Endothelial cell of umbilical vein (primary cell): ENCODE results near the gene SLC12A7. TPM values are rescaled to one million over a fixed set of nuclear protein-coding genes. Genes with fewer than 3 reads are reported as not detected.

ENCODE experiments used
- BruUV-seq: library from RNA; stranded (reverse); fragments of 400-500 nt; replicated peaks from 2 replicates; lab custom pipeline; 2021; lab: Mats Ljungman, UMichigan
- CTCF ChIA-PET: fragments of 300-600, 350-600 bp; sonication (Branson Sonifier 250); formaldehyde crosslinking; loops from one replicate; lab custom pipeline; 2021; ENCODE audit warnings: antibody characterized with exemption, inconsistent platforms; lab: Charles Lee
- POLR2A ChIA-PET: fragments of 300-600, 350-600 bp; sonication (Branson Sonifier 250); formaldehyde crosslinking; loops from one replicate; lab custom pipeline; 2021; ENCODE audit warnings: antibody characterized with exemption, inconsistent platforms; lab: Charles Lee
- DNase-seq: peaks from one replicate; pipeline ENCODE4 v3.0.0-alpha.2; 2011; ENCODE audit warnings: low read depth, low spot score
- FAIRE-seq: peaks from 2 replicates; lab custom pipeline; 2011; peaks lifted over from hg19 to GRCh38; lab: Jason Lieb, UNC
- H2AFZ ChIP-seq: 2 replicates; pipeline ENCODE4 v1.6.0; 2012; ENCODE audit warnings: low read depth, low read length, control low read depth, inconsistent platforms
- H3K27ac ChIP-seq: 2 replicates; pipeline ENCODE4 v1.5.1; 2011; ENCODE audit warnings: low read depth, mild to moderate bottlenecking, control low read depth, low read length, moderate library complexity; ENCODE audit not compliant: insufficient read depth
- H3K27me3 ChIP-seq, 2 experiments: 2 replicates each; pipeline versions ENCODE4 v1.6.0 to v1.6.1; 2011; ENCODE audit warnings: low read length in 2 of 2, mixed read lengths in 1 of 2; ENCODE audit not compliant: control insufficient read depth in 2 of 2, insufficient read depth in 2 of 2
- H3K36me3 ChIP-seq, 2 experiments: 2 replicates in 1 of 2; 3 replicates in 1 of 2; pipeline ENCODE4 v1.5.1; 2011; ENCODE audit warnings: low read length in 2 of 2, mild to moderate bottlenecking in 1 of 2, moderate library complexity in 1 of 2; ENCODE audit not compliant: control insufficient read depth in 2 of 2, insufficient read depth in 2 of 2; ENCODE audit errors: extremely low read depth in 1 of 2
- H3K4me1 ChIP-seq: 3 replicates; pipeline ENCODE4 v1.5.1; 2011; ENCODE audit warnings: mild to moderate bottlenecking, low read length; ENCODE audit not compliant: control insufficient read depth, insufficient read depth; ENCODE audit errors: extremely low read depth
- H3K4me2 ChIP-seq: 2 replicates; pipeline ENCODE4 v1.6.1; 2011; ENCODE audit warnings: low read length, control low read depth, mixed read lengths; ENCODE audit not compliant: insufficient read depth
- H3K4me3 ChIP-seq, 3 experiments: fragments of 200-600 bp in 1 of 3; sonication (generic), shearing (Covaris generic) in 1 of 3; replicated peaks in 1 of 3; 2 replicates each; pipeline ENCODE4 v1.5.1; 2011 to 2016; ENCODE audit warnings: control low read depth in 3 of 3, low read length in 3 of 3, mild to moderate bottlenecking in 2 of 3, inconsistent platforms in 1 of 3, low read depth in 1 of 3, moderate library complexity in 1 of 3; ENCODE audit not compliant: insufficient read depth in 1 of 3
- H3K79me2 ChIP-seq: 2 replicates; pipeline ENCODE4 v1.6.0; 2012; ENCODE audit warnings: low read length, inconsistent platforms; ENCODE audit not compliant: control insufficient read depth, insufficient read depth
- H3K9ac ChIP-seq: replicated peaks from 2 replicates; pipeline ENCODE3; 2011; ENCODE audit warnings: low read length, control low read depth; ENCODE audit not compliant: insufficient read depth; ENCODE audit errors: extremely low read depth
- H3K9me1 ChIP-seq: replicated peaks from 3 replicates; pipeline ENCODE4 v1.6.0; 2011; ENCODE audit warnings: mild to moderate bottlenecking, low read length; ENCODE audit not compliant: control insufficient read depth, insufficient read depth; ENCODE audit errors: extremely low read depth
- H3K9me3 ChIP-seq: replicated peaks from 2 replicates; pipeline ENCODE4 v1.5.1; 2012; ENCODE audit warnings: low read length, inconsistent platforms; ENCODE audit not compliant: control insufficient read depth, insufficient read depth
- H4K20me1 ChIP-seq: replicated peaks from 2 replicates; pipeline ENCODE3; 2011; ENCODE audit warnings: mild to moderate bottlenecking, low read length; ENCODE audit not compliant: control insufficient read depth, insufficient read depth; ENCODE audit errors: extremely low read depth
- EZH2 ChIP-seq: IDR thresholded peaks from 2 replicates; pipeline ENCODE4 v1.6.1; 2012; ENCODE audit warnings: borderline replicate concordance, low read depth, mild to moderate bottlenecking, moderate library complexity, low read length, inconsistent platforms; ENCODE audit not compliant: severe bottlenecking
- FOS ChIP-seq: IDR thresholded peaks from 2 replicates; pipeline ENCODE4 v1.6.1; 2011; ENCODE audit warnings: mild to moderate bottlenecking, low read length, moderate library complexity, borderline replicate concordance; ENCODE audit not compliant: insufficient read depth
- GATA2 ChIP-seq: IDR thresholded peaks from 2 replicates; pipeline ENCODE4 v1.7.0; 2011; ENCODE audit warnings: low read depth, mild to moderate bottlenecking, moderate library complexity, mixed read lengths, low read length; ENCODE audit not compliant: insufficient read length, insufficient read depth
- JUN ChIP-seq: IDR thresholded peaks from 2 replicates; pipeline ENCODE4 v1.6.1; 2011; ENCODE audit warnings: borderline replicate concordance, low read depth; ENCODE audit not compliant: insufficient read length, insufficient read depth
- MYC ChIP-seq: IDR thresholded peaks from one replicate; pipeline ENCODE4 v1.6.1; 2011; ENCODE audit warnings: mild to moderate bottlenecking, low read depth, low read length
- POLR2A ChIP-seq: IDR thresholded peaks from 2 replicates; pipeline ENCODE4 v1.6.1; 2012; ENCODE audit warnings: low read depth, mild to moderate bottlenecking, control low read depth, low read length
- POLR2AphosphoS5 ChIP-seq: IDR thresholded peaks from 2 replicates; pipeline ENCODE4 v1.6.1; 2012; ENCODE audit warnings: low read depth, mild to moderate bottlenecking, control low read depth, low read length, moderate library complexity; ENCODE audit not compliant: insufficient read depth
- dilution Hi-C: fragments of 300-500 bp; cut with MboI; formaldehyde crosslinking; loops from one replicate; pipeline ENCODE4 v1.15.0; 2019; ENCODE audit warnings: low sequenced_read_pairs; ENCODE audit not compliant: extremely low pct_ligation_motif_present
- intact Hi-C: fragments of 100-400 bp; cut with micrococcal nuclease; formaldehyde crosslinking; loops from one replicate; pipeline ENCODE4 v1.10.0; 2022
- polyA plus RNA-seq, 4 experiments: library from polyadenylated mRNA; depleted of rRNA in 3 of 4; stranded (reverse) in 3 of 4; unstranded in 1 of 4; fragments of >200 nt; gene quantifications; 2 replicates each; pipeline versions ENCODE4 v1.2.1 to v1.2.3, GENCODE V29; 2011 to 2012; ENCODE audit warnings: missing spikeins in 1 of 4
- total RNA-seq: library from RNA; stranded (reverse); gene quantifications from 2 replicates; pipeline ENCODE4 v1.2.3, GENCODE V29; 2021
- TF ChIP-seq, protein P1 (sequence below), 2 donors: IDR thresholded peaks; 1 replicate in 1 of 2; 2 replicates in 1 of 2; pipeline ENCODE4 v1.5.1; 2011; ENCODE audit warnings: low read length in 2 of 2, mild to moderate bottlenecking in 2 of 2, moderate library complexity in 2 of 2, control low read depth in 1 of 2, inconsistent platforms in 1 of 2, low read depth in 1 of 2; ENCODE audit not compliant: insufficient read depth in 1 of 2; ENCODE audit errors: extremely low read depth in 1 of 2
- TF ChIP-seq, protein P2 (sequence below): IDR thresholded peaks from 2 replicates; pipeline ENCODE4 v1.6.1; 2011; ENCODE audit not compliant: insufficient read depth, insufficient read length

SLC12A7 gene
- total and polyA plus RNA-seq, 2 donors (not counting 3 experiments of a cell fraction or from before 2014, with no cell fraction given): 16.4 to 38.8 TPM

DNA sequence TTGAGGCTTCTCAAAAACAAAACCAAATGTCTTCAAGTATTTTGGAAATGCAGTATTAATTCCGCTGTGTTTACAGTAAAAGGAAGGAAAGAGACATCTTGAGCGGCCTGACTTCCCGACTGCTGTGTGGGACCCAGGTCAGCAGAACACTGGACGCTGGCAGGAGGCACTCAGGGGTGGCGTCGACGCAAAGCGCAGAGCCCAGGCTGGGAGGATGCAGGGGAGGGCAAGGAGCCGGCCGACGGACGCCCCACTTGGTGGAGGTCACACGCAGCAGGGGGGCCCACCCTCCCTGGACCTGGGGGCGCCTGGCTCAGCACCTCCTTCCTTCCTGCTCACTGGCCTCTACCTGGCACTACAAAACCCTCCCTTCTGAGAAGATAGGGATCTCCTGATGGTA lies 19.7 kb downstream of the SLC12A7 start:
- no peaks in the 10 kb centered on the region for H4K20me1 ChIP-seq
- H3K9me3 ChIP-seq: no peaks in the 10 kb centered on the region
- H3K79me2 ChIP-seq: no peaks in the 10 kb centered on the region
- no peaks in the 10 kb centered on the region for H3K27me3 ChIP-seq
- H3K4me3 ChIP-seq: no peak overlapping the region
- DNase-seq (no peak), FAIRE-seq (no peak)
- H3K9ac ChIP-seq: no peak overlapping the region
- H2AFZ ChIP-seq: no peak overlapping the region
- no TSS peak for BruUV-seq
- dilution Hi-C loops: no loop called here
- POLR2A ChIA-PET: no interaction called here
- H3K9me1 ChIP-seq: no peaks in the 10 kb centered on the region
- intact Hi-C loops: no loop called here
- H3K27ac ChIP-seq: no peak overlapping the region
- no peaks in the 10 kb centered on the region for H3K4me1 ChIP-seq
- CTCF ChIA-PET: no interaction called here
- no peak overlapping the region for H3K4me2 ChIP-seq
- H3K36me3 ChIP-seq: peaks cover under 1 to 11% of the 10 kb centered on the region in 2 experiments
- TF ChIP-seq POLR2AphosphoS5 (no peak), POLR2A (no peak), JUN (no peak), FOS (no peak), EZH2 (no peak), GATA2 (no peak), MYC (no peak)
- TF ChIP-seq, protein P1, sequence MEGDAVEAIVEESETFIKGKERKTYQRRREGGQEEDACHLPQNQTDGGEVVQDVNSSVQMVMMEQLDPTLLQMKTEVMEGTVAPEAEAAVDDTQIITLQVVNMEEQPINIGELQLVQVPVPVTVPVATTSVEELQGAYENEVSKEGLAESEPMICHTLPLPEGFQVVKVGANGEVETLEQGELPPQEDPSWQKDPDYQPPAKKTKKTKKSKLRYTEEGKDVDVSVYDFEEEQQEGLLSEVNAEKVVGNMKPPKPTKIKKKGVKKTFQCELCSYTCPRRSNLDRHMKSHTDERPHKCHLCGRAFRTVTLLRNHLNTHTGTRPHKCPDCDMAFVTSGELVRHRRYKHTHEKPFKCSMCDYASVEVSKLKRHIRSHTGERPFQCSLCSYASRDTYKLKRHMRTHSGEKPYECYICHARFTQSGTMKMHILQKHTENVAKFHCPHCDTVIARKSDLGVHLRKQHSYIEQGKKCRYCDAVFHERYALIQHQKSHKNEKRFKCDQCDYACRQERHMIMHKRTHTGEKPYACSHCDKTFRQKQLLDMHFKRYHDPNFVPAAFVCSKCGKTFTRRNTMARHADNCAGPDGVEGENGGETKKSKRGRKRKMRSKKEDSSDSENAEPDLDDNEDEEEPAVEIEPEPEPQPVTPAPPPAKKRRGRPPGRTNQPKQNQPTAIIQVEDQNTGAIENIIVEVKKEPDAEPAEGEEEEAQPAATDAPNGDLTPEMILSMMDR (IDR thresholded peaks at IDR 0.05; ENCODE audit: extremely low read depth in 1 of 2, insufficient read depth in 1 of 2, low read depth in 1 of 2, low read length in 2 of 2): no peak
- TF ChIP-seq, protein P2, sequence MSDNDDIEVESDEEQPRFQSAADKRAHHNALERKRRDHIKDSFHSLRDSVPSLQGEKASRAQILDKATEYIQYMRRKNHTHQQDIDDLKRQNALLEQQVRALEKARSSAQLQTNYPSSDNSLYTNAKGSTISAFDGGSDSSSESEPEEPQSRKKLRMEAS: no peak
